Measurements from ENCODE around the gene SPDYC.
A peak's percentile ranks its signal among the peaks of the same experiment; 100 is the strongest.
"Not testable (repeated sequence)": the region's sequence is repeated elsewhere in the genome, so short reads cannot be mapped to it uniquely, and the experiment has no call there.

SPDYC gene

DNA sequence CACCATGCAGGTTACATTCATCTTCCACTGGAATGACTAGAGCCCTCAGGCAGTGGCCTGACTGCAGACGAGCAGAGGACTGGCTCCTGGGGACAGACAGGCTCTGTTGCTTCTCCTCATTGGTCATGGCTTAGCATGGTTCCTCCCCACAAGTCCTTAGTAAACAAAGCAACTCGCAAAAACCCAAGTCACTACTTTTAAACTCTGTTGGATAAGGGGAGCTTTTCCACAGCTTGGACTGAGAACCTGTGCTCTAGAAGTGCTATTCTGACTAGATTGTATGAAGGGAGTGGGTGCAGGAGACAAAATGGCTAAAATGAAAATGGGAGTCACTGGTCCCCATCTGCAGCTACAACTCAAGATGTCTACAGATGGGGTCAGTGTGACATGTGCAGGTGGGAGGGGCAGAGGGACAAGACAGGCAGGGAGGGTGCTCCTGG lies 4.6 kb downstream of the SPDYC start:
- not testable (repeated sequence) for DNase-seq

DNA sequence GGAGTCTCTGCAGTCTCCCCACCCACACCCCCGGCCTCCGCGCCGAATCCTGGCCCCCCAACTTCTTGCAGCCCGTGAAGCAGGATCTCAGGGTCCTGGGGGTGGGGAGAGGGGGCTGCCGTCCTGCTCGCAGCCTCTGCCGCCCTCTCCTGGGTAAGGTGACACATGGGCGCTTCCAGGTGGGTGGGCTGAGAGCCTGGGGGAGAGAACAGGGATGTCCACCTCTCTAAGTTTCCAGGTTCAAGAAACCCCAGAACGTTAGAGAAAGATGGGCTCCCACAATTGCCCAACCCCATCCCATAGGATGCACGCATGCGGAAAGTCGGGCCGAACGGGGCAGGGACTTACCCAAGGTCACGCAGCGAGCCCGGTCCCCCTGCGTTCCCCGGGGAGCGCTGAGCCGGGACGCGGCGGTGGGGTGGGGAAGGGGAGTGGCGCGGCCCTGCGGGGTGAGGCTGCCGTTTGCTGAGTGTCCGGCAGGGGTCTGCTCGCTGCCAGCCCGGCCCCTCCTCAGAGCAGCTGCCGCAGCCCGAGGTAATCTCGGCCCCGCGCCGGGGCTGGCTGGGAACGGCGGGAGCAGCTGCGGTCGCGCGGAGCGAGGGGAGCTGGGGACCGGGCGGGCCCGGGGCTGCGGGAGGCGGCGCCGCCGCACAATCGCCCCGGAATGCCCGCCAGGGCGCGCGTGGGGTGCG lies 11.0 kb downstream of the SPDYC start:
- peak; percentile 48 for DNase-seq

DNA sequence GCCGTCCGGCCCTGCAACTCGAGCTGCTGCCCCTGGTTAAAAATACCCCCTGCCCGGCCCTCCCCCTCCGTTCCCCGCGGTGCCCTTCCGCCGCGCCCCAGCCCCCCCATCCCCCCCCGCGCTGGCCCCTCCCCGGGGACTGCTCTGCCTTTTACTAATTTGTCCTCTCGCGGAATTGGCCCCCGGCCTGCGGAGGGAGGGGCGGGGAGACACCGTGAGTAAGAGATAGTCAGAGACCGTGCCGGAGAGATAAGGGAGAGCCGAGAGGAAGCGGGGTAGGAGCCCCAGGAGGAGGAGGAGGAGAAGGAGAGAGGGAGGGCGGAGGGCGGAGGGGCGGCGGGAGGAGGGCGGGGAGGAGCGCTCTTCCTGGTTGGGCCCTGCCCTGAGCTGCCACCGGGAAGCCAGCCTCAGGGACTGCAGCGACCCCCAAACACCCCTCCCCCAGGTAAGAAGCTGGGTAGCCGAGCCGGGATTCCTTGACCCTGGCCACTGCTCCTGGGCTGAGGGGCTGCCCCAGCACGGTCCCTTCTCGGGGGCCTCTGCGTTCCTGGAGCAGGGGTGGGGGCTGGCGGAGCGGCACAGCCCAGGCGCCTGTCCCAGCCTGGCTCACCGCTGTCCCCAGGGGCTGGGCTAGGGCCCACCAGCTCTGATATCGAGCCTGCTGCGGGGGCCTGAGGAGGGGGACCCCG lies 11.7 kb downstream of the SPDYC start, which contains the start of gene CAPN1:
CAPN1 (plus strand) TSS at position 360 of the 689 bp plus-strand sequence. CDS start 774 bp downstream, outside the sequence.
- peak; percentile 60 for DNase-seq

- DNase-seq: no peak
These were observed 12.5 kb downstream of the SPDYC start for GRCh38 chr11:65182258-65183170.

GRCh38 chr11:65183201-65183891 lies 13.3 kb downstream of the SPDYC start:
- no peak for DNase-seq

GRCh38 chr11:65184146-65184545 lies 14.1 kb downstream of the SPDYC start:
- no peak for DNase-seq

- no peak for DNase-seq
These were observed 15.1 kb downstream of the SPDYC start for GRCh38 chr11:65185171-65185570.

DNA sequence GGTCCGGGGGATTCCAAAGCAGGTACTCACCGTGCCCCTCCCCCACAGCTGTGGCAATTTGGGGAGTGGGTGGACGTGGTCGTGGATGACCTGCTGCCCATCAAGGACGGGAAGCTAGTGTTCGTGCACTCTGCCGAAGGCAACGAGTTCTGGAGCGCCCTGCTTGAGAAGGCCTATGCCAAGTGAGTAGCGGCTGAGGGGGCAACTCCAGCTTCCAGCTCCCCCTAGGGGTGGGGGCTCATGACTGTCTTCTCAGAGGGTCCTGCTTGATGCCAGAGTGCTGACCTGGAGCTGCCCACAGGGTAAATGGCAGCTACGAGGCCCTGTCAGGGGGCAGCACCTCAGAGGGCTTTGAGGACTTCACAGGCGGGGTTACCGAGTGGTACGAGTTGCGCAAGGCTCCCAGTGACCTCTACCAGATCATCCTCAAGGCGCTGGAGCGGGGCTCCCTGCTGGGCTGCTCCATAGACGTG lies 15.9 kb downstream of the SPDYC start:
- no peak for DNase-seq

DNA sequence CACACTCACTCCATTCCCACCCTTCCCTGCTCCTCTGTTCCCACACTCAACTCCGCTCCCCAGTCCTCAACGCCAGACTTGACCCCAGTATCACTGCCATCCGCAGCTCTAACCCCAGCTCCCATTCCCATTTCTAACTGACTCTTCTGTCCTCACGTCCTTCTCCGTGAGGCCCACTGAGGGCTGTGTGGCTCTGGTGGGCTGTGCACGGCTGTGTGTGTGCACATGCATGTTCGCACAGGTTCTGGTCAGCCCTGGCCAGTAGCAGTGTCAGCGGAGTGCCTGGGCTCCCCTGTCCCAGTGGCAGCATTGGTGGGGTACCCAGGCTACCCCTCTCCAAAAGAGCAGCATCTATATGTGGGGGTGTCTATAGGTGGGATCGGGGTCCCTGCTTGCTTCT lies 16.7 kb downstream of the SPDYC start:
- no peak for DNase-seq

GRCh38 chr11:65187146-65187675 lies 17.2 kb downstream of the SPDYC start:
- DNase-seq: no peak

GRCh38 chr11:65187971-65188461 lies 18.0 kb downstream of the SPDYC start:
- no peak for DNase-seq

DNA sequence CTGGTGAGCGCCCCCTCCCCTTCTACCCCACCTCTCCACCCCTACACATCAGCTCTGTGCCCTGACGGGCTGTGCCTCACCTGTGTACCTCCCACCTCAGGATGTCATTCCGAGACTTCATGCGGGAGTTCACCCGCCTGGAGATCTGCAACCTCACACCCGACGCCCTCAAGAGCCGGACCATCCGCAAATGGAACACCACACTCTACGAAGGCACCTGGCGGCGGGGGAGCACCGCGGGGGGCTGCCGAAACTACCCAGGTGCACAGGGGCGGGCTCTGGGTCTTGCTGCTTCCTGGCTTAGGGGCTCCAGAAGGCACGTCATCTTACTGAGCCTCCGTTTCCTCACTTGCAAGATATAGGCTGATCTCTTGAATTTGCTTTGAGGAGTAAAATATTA lies 18.5 kb downstream of the SPDYC start:
- no peak for DNase-seq

DNA sequence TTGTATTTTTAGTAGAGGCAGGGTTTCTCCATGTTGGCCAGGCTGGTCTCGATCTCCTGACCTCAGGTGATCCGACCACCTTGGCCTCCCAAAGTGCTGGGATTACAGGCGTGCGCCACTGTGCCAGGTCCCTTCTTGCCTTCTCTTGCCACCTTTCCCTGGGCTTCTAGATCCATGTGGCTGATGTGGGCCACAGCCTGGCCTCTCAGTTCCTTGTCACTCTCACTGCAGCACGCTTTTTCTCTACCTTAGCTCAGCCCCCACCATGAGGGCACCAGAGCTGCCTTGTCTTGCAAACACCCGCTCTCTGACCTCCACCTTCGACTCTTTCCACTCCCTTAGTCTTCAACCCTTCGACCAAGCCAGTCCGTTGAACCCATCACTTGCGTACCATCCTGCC lies 19.2 kb downstream of the SPDYC start:
- no peak for DNase-seq

DNA sequence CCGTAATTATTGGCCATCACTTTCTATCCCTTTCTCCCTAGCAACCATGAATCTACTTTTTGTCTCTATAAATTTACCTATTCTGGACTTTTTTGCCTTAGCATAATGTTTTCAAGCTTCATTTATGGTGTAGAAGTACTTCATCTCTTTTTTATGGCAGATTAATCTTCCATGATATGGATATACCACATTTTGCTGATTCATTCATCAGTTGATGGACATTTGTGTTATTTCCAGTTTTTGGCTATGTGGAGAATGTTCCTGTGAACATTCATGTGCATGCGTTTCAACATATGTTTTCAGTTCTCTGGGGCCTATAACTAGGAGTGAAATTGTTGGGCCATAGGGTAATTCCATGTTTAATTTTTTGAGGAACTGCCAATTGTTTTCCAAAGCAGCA lies 24.5 kb downstream of the SPDYC start:
- DNase-seq: no peak

- no peak for DNase-seq
These were observed 34.1 kb downstream of the SPDYC start for GRCh38 chr11:65204143-65204542.

DNA sequence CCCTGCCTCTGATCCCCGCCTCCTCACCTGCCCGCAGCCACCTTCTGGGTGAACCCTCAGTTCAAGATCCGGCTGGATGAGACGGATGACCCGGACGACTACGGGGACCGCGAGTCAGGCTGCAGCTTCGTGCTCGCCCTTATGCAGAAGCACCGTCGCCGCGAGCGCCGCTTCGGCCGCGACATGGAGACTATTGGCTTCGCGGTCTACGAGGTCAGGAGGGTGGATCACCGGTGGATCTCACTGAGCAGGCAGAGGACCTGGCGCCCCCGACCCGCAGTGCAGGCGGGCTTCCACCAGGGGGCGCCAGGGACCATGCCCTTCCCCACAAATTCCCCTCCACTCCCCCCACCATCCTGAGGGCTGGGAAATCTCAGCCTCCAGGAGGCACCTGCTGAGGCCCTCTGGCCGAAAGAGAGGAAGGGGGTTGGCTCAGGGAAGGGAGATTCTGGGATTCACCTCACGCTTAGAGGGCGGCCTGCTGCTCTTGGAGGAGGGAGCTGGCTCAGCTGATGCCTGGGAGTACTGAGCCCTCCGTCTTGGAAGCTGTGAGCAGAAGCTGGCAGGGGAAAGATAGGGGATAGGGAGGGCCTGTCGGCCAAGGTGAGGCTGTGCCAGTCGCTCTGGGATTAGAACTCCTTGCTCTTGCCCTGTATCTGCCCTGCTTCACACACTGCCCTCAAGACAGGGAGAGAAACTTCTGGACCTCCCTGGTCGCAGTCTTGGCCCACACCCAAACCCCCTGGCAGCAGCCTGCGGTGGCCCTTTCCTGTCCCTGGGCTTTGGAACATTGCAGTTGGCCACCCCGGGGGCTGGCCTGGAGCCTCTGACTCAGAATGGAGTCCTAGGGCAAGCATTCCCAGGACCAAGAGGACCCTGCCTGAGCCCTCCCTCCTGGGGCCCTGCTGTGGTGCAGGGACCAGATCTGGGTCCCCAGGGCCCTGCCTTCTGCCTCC lies 34.9 kb downstream of the SPDYC start:
- peak; percentile 40 for DNase-seq

DNA sequence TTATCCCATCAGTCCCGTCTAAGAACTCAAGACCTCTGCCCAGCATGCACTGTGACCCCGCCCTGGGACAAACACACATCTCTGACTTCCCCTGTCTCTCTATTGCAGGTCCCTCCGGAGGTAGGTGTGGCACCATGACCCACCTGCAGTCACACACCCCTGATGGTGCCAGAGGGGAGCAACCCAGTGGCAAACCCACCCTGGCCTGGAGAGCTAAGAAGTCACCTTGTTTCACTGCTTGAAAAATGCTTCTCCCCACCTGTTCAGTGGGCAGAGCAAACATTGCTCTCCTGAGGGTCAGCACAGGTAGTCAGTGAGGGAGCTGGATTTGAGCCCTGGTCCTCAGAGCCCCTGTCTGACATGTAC lies 35.6 kb downstream of the SPDYC start:
- no peak for DNase-seq

GRCh38 chr11:65206441-65206841 lies 36.4 kb downstream of the SPDYC start:
- DNase-seq: no peak

GRCh38 chr11:65206901-65207300 lies 36.9 kb downstream of the SPDYC start:
- DNase-seq: no peak

- no peak for DNase-seq
These were observed 38.1 kb downstream of the SPDYC start for GRCh38 chr11:65207918-65208784.
